Measurements from ENCODE around the gene SOCS1.

DNA sequence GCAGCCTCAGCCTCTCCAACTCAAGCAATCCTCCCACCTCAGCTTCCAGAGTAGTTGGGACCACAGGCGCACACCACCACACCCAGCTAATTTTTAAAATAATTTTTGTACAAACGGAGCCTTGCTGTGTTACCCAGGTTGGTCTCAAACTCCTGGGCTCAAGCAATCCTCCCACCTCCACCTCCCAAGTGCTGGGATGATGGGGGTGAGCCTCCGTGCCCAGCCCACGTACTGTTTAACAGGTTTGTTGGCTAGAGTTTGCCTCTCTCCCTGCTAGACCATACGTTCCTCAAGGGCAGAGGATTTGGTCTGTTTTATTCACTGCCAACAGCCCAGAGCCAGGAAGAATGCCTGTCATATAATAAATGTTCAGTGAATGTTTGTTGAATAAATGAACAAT is 26.6 kb downstream of the SOCS1 start:
- no peak for TF ChIP-seq REST (IDR thresholded peaks at IDR 0.05; ENCODE audit: insufficient read depth in 1 of 2, low read depth in 2 of 2, low read length in 2 of 2)
- no peak for TF ChIP-seq TAF1 (IDR thresholded peaks at IDR 0.05; ENCODE audit: borderline replicate concordance, insufficient read depth, low read length)
- TF ChIP-seq POLR2AphosphoS5 (IDR thresholded peaks at IDR 0.05; ENCODE audit: low read depth, low read length), result no peak
- no peak for TF ChIP-seq SIN3A (IDR thresholded peaks at IDR 0.05; ENCODE audit: borderline replicate concordance, insufficient read depth, low read length)

Measured in PFSK-1 (cell line).